GM19467 (cell line): Measurements from ENCODE around the gene SHISAL1.
"Not testable (repeated sequence)": the region's sequence is repeated elsewhere in the genome, so short reads cannot be mapped to it uniquely, and the experiment has no call there.

Source experiments
- ATAC-seq: cut with Tn5 transposase; IDR thresholded peaks from one replicate; pipeline ENCODE4 v1.9.1; 2021; ENCODE audit warnings: mild to moderate bottlenecking, moderate library complexity; ENCODE audit not compliant: unreplicated experiment

The SHISAL1 gene

DNA sequence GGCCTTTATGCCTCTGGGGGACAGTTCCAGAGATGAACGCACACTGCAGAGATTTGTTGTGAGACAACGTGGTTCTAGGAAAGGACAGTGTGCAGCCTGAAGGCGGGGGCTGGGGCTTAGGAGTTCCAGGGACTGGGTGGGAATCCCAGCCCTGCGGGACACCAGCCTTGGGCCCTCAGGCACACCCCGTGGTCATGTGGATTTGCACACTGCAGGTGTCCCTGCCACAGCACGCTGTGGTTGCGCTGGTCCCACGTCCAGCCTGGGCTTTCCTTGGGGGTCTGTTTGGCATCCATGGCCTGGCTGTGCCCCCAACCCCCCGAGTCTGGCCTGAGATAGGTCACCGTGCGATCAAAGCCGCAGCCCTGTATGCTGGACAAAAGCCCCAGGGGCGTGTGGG is 7.3 kb downstream of the SHISAL1 start:
- ATAC-seq: no peak

DNA sequence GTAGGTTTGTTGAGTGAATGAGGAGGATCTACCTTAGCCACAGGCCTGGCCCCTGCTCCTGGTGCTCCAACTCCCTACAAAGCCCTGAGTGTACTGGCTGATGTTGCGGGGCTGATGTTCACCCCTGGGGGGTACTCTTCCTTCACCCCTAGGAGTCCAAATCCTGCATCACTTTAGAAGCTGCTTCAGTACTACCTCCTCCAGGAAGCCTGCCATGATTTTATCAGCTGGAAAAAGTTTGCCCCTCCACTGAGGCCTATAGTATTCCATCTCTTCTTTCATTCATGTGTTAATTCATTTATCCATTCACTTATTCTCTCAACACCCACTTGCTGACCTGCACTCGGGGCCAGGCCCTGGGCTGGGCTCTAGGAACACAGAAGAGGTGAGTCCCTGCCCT is 7.8 kb downstream of the SHISAL1 start:
- ATAC-seq: no peak

DNA sequence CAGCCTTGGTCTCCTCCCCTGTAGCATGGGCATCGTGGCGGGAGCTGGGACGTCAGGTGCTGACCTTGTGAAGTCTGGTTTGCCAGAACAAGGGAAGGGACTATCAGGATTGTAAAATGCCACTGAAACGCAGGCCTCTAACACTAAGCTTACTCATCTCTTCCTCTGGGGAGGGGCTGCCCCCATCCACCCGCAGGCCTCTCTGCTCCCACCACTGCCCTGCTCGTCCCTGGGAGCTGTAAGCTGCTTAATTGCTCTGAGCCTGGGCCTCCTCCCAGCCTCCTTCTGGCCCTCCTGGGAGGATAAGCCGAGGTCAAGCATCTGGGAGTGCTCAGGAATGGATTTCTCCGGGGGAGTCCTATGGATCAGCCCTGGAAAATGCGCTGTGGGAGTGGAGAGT is 8.4 kb downstream of the SHISAL1 start:
- no peak for ATAC-seq

DNA sequence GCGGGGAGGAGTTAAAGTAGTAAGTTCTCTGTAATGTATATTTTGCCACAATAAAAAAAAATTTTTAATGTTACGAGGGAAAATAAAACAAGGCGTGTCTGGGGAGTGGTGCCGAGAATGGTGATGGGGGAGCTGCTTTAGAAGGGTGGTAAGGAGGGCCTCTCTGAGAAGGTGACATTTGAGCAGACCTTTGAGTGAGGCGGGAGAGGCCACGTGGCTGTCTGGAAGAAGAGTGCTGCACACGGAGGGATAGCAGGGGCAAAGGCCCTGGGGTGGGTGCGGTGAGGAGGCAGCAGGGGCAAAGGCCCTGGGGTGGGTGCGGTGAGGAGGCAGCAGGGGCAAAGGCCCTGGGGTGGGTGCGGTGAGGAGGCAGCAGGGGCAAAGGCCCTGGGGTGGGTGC is 10.4 kb downstream of the SHISAL1 start:
- not testable (repeated sequence) for ATAC-seq

DNA sequence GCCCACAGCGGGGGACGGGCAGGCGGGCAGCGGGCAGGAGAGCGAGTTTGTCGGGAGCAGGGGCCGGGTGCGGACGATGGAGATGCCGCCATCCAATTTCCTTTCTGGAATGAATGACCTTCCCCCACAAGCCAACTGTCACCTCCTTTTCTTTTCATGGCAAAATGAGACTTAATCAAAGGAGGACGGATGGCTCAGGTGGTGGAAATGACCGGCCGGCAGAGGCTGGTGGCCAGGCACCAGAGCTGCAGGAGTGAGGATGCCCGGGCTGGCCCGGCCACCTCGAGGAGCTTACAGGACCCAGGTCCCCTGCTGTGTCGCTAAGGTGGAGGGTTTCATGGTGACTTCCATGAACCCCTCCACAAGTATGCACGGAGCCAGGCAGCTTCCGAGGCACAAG is 11.7 kb downstream of the SHISAL1 start:
- no peak for ATAC-seq

DNA sequence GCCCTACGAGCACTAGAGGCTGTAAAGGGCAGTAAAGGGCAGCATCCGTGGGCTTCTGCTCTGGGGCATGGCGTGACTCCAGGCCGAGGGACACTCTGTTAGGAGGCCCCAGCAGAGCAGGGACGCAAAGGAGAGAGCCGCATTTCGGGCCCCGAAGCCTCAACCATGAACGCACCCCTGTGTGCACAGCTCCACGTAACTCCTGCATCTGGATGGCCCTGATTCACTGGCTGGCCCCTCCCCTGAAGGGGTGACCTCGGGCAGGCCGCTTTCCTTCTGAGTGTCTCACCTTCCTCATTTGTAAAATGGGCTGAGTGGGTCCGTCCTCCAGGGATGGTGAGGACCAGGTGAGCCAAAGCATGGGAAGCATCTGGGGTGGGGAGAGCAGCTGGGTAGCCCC is 13.6 kb downstream of the SHISAL1 start:
- no peak for ATAC-seq

DNA sequence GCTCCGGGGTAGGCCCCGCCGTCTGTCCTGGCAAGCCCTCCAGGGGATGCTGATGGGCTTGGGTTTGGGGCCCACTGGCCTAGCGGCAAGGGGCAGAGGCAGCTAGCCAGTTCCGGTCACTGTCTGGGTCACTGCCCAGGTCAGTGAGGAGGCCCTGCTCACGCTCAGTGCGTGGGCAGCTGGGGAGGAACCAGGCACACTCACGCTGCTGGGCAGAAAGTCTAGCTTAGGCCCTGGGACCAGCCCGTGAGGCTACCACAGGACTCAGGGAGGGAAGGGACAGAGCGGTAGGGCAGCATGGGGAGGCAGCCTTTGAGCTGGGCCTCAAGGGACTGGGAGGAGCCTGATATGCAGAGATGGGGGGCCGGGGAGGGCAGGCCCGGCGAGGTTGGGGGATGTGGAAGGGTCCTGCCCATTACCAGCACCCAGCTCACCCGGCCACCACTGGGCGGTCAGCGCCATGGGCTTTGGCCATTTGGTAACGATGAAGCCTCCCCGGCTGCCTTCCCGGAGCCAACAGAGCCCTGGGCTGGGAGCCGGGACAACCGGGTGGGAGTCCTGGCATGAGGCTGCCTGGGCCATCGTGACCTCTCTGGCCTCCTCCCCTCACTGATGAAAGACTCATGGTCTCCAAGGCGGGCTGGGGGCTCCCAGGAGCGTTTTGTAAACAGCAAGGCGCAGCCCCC is 14.2 kb downstream of the SHISAL1 start:
- ATAC-seq: no peak

DNA sequence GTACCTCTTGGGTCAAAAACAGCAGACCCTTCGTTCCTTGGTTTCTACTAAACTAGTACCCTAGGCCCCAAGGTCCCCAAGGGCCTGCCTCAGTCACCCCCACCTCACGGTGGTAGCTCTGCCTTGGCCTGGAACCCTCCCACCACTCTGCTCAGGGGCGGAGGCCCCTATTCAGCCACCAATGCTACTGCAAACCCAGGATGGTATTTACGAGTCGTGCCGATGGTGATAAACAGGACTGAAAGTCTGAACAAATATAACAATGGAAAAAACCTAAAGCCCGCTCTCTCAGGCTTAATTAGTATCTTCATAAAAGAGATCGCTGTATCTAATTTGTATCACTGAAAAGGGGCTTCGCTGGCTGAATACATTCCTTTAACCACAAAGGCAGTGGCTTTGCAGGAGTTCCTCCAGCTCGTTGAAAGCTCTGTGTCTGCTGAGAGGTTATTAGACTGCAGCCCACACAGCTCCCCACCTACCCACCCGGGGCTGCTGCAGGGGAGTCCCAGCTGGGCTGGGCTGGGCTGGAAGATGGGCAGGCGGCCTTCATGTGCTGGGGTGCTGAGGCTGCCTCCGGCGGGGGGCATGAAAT is 15.2 kb downstream of the SHISAL1 start:
- no peak for ATAC-seq

DNA sequence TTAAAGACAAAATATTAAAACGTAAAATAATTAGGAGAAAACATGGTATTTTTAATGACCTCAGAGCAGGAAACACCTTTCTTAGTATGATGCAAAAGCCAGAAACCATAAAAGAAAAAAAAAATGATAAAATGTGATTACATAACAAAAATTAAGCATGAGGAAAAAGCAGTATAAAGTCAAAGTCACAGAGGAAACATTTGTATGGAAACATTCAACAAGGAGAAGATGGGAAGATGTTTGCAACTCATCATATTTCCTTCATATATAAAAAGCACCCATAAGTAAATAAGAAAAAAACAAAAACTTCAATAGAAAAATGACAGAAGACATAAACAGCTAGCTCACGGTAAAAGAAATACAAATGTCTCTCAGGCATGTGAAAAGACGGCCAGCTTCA is 17.3 kb downstream of the SHISAL1 start:
- ATAC-seq: no peak

DNA sequence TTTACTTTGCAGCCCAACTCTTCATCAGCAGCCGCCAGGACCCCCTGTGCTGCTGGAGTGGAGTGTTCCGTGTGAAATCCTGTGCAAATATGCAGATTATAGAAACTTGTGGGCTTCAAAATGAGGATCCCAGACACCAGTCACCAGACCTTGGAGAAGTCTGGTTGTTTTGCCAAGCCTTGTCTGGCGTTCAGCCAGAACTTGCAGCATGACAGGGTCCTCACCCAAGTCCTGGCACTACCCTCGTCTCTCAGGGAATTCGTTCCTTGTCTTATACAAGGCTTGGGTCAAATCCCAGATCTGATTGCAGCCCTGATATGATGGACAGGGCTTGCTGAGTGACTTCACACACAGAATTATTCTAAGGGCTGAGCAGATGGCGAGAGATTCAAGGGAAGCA is 18.9 kb downstream of the SHISAL1 start:
- no peak for ATAC-seq

DNA sequence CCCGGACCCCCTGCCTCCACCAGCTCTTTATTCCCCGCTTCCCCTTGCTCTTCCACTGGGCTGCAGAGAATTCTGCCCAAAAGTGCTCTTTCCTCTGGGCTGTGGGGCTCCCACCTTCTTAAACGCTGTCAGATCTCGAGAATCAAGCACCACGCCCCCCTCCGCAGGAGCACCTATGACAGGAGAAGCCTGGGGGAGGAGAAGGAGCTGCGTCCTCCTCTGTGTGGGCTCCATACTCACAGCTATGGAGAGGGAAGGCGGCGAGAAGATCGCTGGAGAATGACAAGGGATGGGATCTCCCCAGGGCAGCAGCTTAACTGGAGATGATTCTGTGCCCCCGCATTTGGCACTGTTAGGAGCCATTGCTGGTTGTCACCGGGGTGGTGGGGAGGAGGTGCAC is 19.7 kb downstream of the SHISAL1 start:
- ATAC-seq: no peak

DNA sequence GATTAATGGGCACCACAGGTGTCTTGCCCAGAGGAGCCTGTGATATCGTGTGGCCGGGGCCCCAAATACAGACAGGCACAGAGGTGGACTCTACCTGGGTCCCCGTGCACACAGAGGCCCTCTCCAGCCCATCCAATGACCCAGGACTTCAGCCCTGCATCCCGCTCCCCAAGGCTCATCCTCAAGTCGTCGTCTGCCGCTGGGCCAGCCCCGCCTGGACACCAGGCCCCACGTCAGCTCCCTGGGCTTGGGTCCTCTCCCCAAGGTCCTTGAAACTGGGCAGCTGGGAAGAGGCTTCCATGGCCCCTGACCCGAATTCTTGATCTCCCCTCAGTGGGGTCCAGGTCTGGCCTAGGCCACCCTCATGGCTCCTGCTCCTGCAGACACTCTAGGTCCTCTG is 20.2 kb downstream of the SHISAL1 start:
- no peak for ATAC-seq

DNA sequence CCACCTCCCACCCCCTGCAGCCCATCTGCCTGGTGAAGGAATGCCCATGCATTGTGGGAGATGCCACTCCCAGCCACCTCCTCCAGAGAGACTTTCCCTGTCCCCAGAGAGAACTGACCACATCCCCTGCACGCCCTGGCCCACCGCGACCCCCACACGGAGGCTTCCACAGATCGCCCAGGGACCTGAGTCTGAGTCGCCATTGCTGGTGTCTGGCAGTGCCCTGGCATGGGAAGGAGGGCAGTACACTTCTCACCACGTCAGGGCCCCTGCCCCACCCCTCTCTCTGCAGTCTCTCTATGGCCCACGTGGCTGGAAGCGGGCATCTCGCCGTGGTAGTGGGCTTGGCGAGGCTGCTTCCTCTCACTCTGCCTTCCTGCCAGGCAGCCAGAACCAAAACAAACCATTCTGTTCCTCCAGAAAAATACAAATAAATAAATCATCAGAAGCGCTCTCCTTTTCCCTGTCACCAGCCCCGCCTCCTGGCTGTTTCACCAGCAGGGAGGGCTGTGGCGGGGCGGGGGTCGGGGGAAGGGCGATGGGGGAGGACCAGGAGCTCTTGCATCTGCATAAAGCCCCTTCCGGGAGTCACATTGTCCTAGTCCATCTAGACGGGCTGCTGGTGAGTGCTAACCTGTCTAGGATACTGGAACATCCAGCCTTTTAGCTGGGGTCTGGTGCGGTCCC is 20.9 kb downstream of the SHISAL1 start:
- no peak for ATAC-seq

DNA sequence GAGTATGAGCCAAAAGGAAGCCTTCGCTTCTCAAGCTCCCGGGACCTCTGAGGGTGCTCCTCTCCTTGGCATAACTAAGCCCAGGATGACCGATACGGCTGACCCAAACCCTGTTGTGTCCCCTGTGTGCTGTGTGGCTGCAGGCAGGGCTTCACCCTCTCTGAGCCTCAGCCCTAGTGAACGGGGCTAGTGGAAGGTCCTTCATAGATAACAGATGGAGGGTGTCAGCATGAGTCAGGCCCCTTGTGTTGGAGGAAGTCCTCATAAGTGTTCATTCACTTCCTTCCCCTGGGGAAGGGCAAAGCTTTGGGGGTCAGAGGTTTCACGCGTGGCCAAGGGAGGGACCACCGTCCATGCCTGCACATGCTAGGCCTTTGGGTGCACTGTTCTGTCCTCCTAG is 21.5 kb downstream of the SHISAL1 start:
- ATAC-seq: no peak

DNA sequence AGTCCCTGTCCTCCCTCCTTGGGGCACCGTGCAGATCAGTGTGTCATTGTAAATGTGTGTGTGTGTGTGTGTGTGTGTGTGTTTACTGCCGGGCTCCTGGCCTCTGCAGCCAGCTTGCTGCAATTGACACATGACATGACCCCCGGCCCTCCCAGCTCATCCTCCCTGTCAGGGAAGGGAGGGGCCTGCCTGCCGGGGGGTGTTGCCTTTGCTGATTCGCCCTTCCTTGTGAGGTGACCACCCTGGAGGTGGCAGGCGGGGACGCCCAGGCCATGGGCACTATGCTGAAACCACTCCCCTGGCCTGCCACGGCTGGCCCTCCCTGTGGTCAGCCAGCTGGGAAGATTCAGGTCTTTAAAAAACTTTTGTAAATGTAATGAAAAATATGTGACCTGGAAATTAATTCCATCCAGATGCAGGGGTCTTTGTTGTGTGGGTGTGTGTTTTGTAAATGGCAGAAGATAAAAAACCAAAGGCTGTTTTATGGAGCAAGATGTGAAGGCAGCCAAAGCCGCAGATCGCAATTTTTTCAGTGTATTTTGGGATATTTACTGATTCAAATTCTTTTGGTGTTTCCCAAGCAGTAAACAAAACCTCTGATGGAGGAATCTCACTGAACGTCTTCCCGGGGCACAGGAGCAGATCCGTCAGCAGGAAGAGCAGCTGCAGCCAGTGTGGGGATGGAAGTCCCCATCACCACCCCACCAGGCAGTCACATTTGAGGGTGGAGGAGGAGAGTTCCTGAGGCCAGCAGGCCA is 23.2 kb downstream of the SHISAL1 start:
- no peak for ATAC-seq

DNA sequence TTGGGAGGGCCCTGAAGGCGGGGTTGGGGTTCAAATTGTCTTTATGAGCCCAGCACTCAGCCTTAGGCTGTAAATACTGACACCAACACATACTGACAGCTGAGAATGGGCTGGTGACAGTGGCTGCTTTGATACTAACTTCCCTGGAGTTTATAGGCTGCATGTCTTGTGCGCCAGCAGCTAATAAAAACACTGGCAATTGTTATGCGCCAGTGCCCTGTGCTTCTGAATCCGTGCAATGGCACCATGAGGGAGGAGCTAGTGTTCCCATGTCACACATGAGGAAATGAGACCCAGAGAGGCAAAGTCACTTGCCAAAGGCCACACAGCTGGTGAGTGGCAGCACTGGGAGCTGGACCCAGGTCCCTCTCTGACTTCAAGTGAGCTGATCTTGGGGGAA is 23.8 kb downstream of the SHISAL1 start:
- no peak for ATAC-seq

DNA sequence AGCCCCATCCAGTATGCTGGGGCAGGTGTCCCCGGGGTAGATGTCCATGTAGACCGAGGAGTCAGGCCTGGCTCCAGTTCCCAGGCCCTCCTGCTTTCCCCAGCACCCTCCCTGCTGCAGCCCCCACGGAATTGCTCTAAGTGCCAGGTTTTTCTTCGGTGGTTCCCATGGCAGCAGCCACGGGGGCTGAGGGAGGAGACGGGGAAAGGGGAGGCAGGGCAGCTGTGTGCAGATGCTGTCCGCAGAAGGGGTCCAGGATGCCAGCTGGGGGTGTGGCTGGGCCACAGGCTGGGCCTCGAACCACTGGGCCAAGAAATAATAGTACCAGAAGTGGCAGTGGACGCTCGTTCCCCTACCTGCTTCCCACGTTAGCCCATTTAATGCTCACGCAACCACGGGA is 25.0 kb downstream of the SHISAL1 start:
- no peak for ATAC-seq

DNA sequence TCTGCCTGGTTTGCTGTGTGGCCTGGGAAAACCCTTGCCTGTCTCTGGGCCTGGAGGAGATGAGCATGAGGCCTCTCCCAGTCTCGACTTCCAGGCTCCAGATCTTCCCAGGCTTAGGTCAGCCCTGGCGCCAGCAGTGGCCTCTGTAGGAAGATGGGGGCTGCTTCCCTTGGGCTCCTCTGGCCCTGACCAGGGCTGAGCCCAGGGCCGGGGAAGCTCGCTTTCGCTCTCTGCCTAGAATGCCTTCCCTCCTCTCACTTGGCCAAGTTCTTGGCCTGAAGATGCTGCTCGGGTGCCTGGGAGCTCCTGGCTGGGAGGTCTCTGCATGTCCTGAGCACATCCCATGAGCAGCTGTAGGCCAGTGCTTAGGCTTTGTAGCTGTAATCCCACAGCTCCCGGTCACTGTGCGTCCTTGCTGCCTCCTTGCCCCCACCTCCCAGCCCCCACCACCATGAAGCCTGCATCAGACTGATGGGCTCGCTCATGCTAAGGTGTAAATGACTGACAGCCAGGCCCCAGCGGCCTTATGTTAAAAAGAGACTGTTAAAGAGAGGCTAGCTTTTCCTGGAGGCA is 25.5 kb downstream of the SHISAL1 start:
- ATAC-seq: no peak

DNA sequence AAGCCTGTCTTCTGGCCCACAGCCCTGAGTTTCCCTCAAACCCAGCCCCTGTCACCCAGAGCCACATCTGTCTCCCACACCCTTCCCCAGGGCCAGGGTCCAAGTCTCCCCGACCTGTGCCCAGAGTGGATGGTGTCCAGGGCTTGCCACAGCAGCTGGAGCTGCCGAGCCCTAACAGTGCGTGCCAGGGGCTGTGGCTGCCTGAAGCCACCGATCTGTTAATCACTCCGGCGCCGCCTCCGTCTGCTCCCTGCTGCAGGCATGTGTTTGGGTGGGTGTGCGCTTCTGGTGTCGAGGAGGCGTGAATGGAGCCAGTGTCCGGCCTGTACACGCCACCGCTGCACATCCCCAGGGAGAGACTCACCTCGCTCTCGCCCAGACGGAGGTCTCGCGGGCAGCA is 26.1 kb downstream of the SHISAL1 start:
- ATAC-seq: no peak

DNA sequence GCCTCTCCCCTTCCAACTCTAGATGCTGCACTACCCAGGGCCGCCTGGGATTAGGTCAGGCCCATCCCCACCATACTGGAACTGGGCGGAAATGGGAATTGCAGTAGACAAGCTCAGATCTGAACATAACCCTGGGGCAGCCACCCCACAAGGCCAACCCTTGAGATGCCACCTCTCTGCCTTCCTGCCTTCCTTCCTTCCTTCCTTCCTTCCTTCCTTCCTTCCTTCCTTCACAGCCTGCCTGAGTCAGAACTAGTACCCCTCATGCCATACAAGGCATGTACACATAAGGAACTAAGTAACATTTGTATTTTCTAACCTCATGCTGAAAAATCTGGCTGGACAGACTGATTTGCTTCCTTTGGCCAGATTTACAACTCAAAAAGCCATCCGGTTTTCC is 28.0 kb downstream of the SHISAL1 start:
- ATAC-seq: no peak
